ENCODE results near the gene BANF2. TPM values are rescaled to one million over a fixed set of nuclear protein-coding genes. Genes with fewer than 3 reads are reported as not detected.

BANF2 gene
- total RNA-seq, 1 experiment from 2014 or later = not detected

- TF ChIP-seq EZH2 (IDR thresholded peaks at IDR 0.05; ENCODE audit: borderline replicate concordance, low read depth, low read length, poor library complexity, severe bottlenecking) (no peak), CTCF (conservative IDR thresholded peaks at IDR 0.05; ENCODE audit: low read depth, low read length) (peak; percentile 17; the same call in 1 of the 2 replicates)
- Histone ChIP-seq H3K36me3 (ENCODE audit: insufficient read depth, low read length, poor library complexity, severe bottlenecking) (no peaks in the 10 kb centered on the region), H3K9me3 (ENCODE audit: low read depth, low read length, poor library complexity, severe bottlenecking) (no peaks in the 10 kb centered on the region), H3K27ac (ENCODE audit: low read depth, low read length, poor library complexity, severe bottlenecking) (no peak overlapping the region), H3K4me1 (ENCODE audit: insufficient read depth, low read length, poor library complexity, severe bottlenecking) (no peaks in the 10 kb centered on the region), H3K4me3 (ENCODE audit: low read depth, low read length, poor library complexity, severe bottlenecking) (no peak overlapping the region), H3K27me3 (replicated peaks; ENCODE audit: insufficient read depth, low read depth, low read length, poor library complexity) (no peaks in the 10 kb centered on the region)
- DNase-seq (ENCODE audit: low spot score) = peak; percentile 11
- intact Hi-C loops (cut with micrococcal nuclease; ENCODE audit: unreplicated experiment) = no loop called here
- CTCF ChIA-PET = interaction anchor here (0.6 kb wide), 1 partner anchor 238 kb away, joined by 5 read pairs; no protein-coding TSS in a partner anchor
- POLR2A ChIA-PET (ENCODE audit: low non-redundant PET) = no interaction called here
- BruUV-seq (replicated peaks) = no TSS peak
Measured at GRCh38 chr20:17721802-17722486, 22.2 kb downstream of the BANF2 start.

DNA sequence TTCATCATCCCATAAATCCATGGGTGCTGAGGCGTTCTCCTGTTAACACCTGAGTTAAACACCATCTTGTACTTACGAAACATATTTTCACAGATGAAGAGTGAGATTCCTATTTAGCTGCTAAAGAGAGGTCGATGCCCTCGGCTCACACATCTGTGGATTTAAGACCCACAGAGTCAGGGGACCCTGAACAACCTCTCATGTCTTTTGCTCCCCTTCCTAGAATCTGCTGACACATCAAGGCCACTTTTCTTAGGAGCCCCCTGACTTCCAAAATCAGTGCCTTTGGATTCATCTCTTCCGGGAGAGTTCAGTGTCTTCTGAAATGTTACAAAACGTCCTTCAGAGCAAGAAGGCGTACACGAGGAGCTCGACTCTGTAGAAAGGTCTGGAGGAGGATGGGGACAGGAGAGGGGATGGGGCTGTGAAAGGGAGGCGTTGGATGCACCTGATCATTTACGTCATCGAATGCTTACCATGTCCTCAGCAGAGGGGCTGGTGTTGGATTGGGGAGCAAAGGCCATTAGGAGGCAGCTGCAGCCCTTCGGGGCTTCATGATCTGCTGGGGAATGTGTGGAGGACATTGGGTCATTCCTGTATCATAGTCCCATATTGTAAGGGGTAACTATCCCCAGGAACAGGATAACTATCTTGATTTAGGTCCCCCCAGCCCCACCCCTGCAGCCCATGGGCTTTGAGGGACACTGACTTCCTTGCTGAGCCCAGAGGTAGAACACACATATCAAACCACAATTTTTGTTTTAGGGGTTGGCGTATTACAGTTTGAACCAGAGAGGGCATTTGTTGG is 22.9 kb downstream of the BANF2 start:
- Histone ChIP-seq H3K27ac (ENCODE audit: low read depth, low read length, poor library complexity, severe bottlenecking) (no peak overlapping the region), H3K27me3 (replicated peaks; ENCODE audit: insufficient read depth, low read depth, low read length, poor library complexity) (no peaks in the 10 kb centered on the region), H3K4me3 (ENCODE audit: low read depth, low read length, poor library complexity, severe bottlenecking) (no peak overlapping the region), H3K4me1 (ENCODE audit: insufficient read depth, low read length, poor library complexity, severe bottlenecking) (no peaks in the 10 kb centered on the region), H3K36me3 (ENCODE audit: insufficient read depth, low read length, poor library complexity, severe bottlenecking) (no peaks in the 10 kb centered on the region), H3K9me3 (ENCODE audit: low read depth, low read length, poor library complexity, severe bottlenecking) (no peaks in the 10 kb centered on the region)
- CTCF ChIA-PET = interaction anchor here (0.6 kb wide), 1 partner anchor 238 kb away, joined by 5 read pairs; no protein-coding TSS in a partner anchor
- TF ChIP-seq EZH2 (IDR thresholded peaks at IDR 0.05; ENCODE audit: borderline replicate concordance, low read depth, low read length, poor library complexity, severe bottlenecking) = no peak
- no peak for TF ChIP-seq CTCF (conservative IDR thresholded peaks at IDR 0.05; ENCODE audit: low read depth, low read length)
- no peak for DNase-seq (ENCODE audit: low spot score)
- POLR2A ChIA-PET (ENCODE audit: low non-redundant PET) = no interaction called here
- BruUV-seq (replicated peaks) = no TSS peak
- intact Hi-C loops (cut with micrococcal nuclease; ENCODE audit: unreplicated experiment) = no loop called here

DNA sequence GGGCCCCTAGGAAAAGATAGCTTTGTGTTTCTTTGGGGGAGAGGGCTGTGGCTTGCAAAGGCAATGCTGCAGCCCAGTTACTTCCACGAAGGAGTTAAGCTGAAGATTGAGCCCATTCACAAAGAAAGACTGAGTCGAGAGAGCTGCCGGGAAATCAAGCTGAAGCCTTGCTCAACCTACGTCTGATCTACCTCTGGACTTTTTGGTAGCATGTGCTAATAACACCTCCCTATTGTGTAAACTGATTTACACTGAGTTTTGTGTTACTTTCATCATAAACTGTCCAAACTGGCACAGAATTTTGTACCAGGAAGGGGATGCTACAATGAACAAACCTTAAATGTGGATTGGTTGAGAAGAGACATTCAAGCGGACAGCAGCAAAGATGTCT is 23.5 kb downstream of the BANF2 start:
- CTCF ChIA-PET = no interaction called here
- Histone ChIP-seq H3K36me3 (ENCODE audit: insufficient read depth, low read length, poor library complexity, severe bottlenecking) (no peaks in the 10 kb centered on the region), H3K9me3 (ENCODE audit: low read depth, low read length, poor library complexity, severe bottlenecking) (no peaks in the 10 kb centered on the region), H3K4me3 (ENCODE audit: low read depth, low read length, poor library complexity, severe bottlenecking) (no peak overlapping the region), H3K27ac (ENCODE audit: low read depth, low read length, poor library complexity, severe bottlenecking) (no peak overlapping the region), H3K27me3 (replicated peaks; ENCODE audit: insufficient read depth, low read depth, low read length, poor library complexity) (no peaks in the 10 kb centered on the region), H3K4me1 (ENCODE audit: insufficient read depth, low read length, poor library complexity, severe bottlenecking) (no peaks in the 10 kb centered on the region)
- BruUV-seq (replicated peaks) = no TSS peak
- no peak for DNase-seq (ENCODE audit: low spot score)
- intact Hi-C loops (cut with micrococcal nuclease; ENCODE audit: unreplicated experiment) = no loop called here
- TF ChIP-seq CTCF (conservative IDR thresholded peaks at IDR 0.05; ENCODE audit: low read depth, low read length) (no peak), EZH2 (IDR thresholded peaks at IDR 0.05; ENCODE audit: borderline replicate concordance, low read depth, low read length, poor library complexity, severe bottlenecking) (no peak)
- POLR2A ChIA-PET (ENCODE audit: low non-redundant PET) = no interaction called here
